CD4-positive, alpha-beta memory T cell (primary cell): ENCODE data around the gene PPM1M. TPM values are rescaled to one million over a fixed set of nuclear protein-coding genes. Genes with fewer than 3 reads are reported as not detected.

Experiments used
- CTCF ChIA-PET: fragments of 350-600 bp; sonication (Branson Sonifier 250); formaldehyde crosslinking; loops from one replicate; lab custom pipeline; 2021; ENCODE audit warnings: inconsistent platforms; ENCODE audit not compliant: partially characterized antibody; lab: Charles Lee
- POLR2A ChIA-PET: fragments of 350-600 bp; sonication (Branson Sonifier 250); formaldehyde crosslinking; loops from one replicate; lab custom pipeline; 2021; ENCODE audit not compliant: partially characterized antibody; lab: Charles Lee
- DNase-seq, 5 donors: peaks; one replicate each; pipeline versions ENCODE4 v3.0.0 to v3.0.0-alpha.2; 2020 to 2022; ENCODE audit warnings: mixed read lengths in 1 of 5
- H3K27ac ChIP-seq: one replicate; pipeline ENCODE4 v1.7.0; 2013; ENCODE audit warnings: low read depth, low read length
- H3K27me3 ChIP-seq: 2 replicates; pipeline ENCODE4 v1.7.0; 2013; ENCODE audit warnings: mild to moderate bottlenecking, low read length, moderate library complexity; ENCODE audit not compliant: insufficient read depth
- H3K36me3 ChIP-seq: 2 replicates; pipeline ENCODE4 v1.7.0; 2013; ENCODE audit warnings: mild to moderate bottlenecking, low read length, moderate library complexity; ENCODE audit not compliant: insufficient read depth
- H3K4me1 ChIP-seq: 2 replicates; pipeline ENCODE4 v1.7.0; 2013; ENCODE audit warnings: mild to moderate bottlenecking, low read length, moderate library complexity; ENCODE audit not compliant: insufficient read depth
- H3K4me3 ChIP-seq, 2 donors: one replicate each; pipeline ENCODE4 v1.7.0; 2013; ENCODE audit warnings: low read length in 2 of 2, mild to moderate bottlenecking in 1 of 2
- H3K9me3 ChIP-seq, 2 donors: one replicate each; pipeline ENCODE4 v1.7.0; 2013; ENCODE audit warnings: low read length in 2 of 2, control low read depth in 1 of 2; ENCODE audit not compliant: control insufficient read depth in 1 of 2
- H3K27ac Mint-ChIP-seq, 7 donors: one replicate each; pipeline ENCODE4 v1.8.0; 2020 to 2021; ENCODE audit warnings: mixed read lengths in 7 of 7, mild to moderate bottlenecking in 6 of 7, inconsistent platforms in 3 of 7, moderate library complexity in 3 of 7
- H3K27me3 Mint-ChIP-seq, 2 donors: one replicate each; pipeline ENCODE4 v1.8.0; 2020 to 2021; ENCODE audit warnings: mixed read lengths in 2 of 2
- H3K36me3 Mint-ChIP-seq, 2 donors: one replicate each; pipeline ENCODE4 v1.8.0; 2020 to 2021; ENCODE audit warnings: mixed read lengths in 2 of 2, inconsistent platforms in 1 of 2, mild to moderate bottlenecking in 1 of 2
- H3K4me1 Mint-ChIP-seq, 4 donors: one replicate each; pipeline ENCODE4 v1.8.0; 2020 to 2021; ENCODE audit warnings: mixed read lengths in 4 of 4, mild to moderate bottlenecking in 1 of 4
- H3K4me3 Mint-ChIP-seq, 8 donors: one replicate each; pipeline ENCODE4 v1.8.0; 2020 to 2021; ENCODE audit warnings: mixed read lengths in 8 of 8, mild to moderate bottlenecking in 7 of 8, moderate library complexity in 6 of 8, inconsistent platforms in 3 of 8
- H3K9me3 Mint-ChIP-seq, 8 donors: one replicate each; pipeline ENCODE4 v1.8.0; 2020 to 2021; ENCODE audit warnings: mixed read lengths in 8 of 8, mild to moderate bottlenecking in 5 of 8, inconsistent platforms in 3 of 8, moderate library complexity in 1 of 8
- intact Hi-C: fragments of 100-400 bp; cut with micrococcal nuclease; formaldehyde crosslinking; loops from one replicate; pipeline ENCODE4 v1.15.1; 2023
- polyA plus RNA-seq, 2 donors: library from polyadenylated mRNA; unstranded; fragments of 300-500 nt; fragmentation: Illumina TruSeq; gene quantifications; one replicate each; pipeline ENCODE4 v1.2.3, GENCODE V29; 2021
- total RNA-seq, 2 experiments: library from RNA; stranded (reverse); gene quantifications; one replicate each; pipeline ENCODE4 v1.2.3, GENCODE V29; 2021

Gene PPM1M
- total and polyA plus RNA-seq, 4 experiments from 2014 or later: 52.0 to 85.3 (median 75.7) TPM

- CTCF ChIA-PET: interaction anchor here (1.8 to 32.2 kb wide), 4 partner anchors 9 to 66 kb away, joined by 5 to 684 read pairs (median 20); partner anchors contain the start of genes PPM1M, TWF2 and WDR82
- Histone ChIP-seq H3K9me3 (no peaks in the 10 kb centered on the region), H3K4me3 (peak overlapping the region; percentile 83 to 95), H3K27me3 (no peaks in the 10 kb centered on the region), H3K36me3 (peaks cover 12% of the 10 kb centered on the region), H3K4me1 (peaks cover 58% of the 10 kb centered on the region), H3K27ac (peak overlapping the region; percentile 96)
- H3K27me3 Mint-ChIP-seq: no peaks in the 10 kb centered on the region
- intact Hi-C loops: no loop called here
- peaks cover 10 to 26% of the 10 kb centered on the region in 2 donors for H3K36me3 Mint-ChIP-seq
- POLR2A ChIA-PET: interaction anchor here (0.9 to 37.2 kb wide), 10 partner anchors 9 to 230 kb away, joined by 3 to 1950 read pairs (median 10); partner anchors contain the start of genes DUSP7, PPM1M, TWF2 and WDR82
- H3K4me3 Mint-ChIP-seq: peak overlapping the region; percentile 99 to 100 (median 99)
- peaks cover 30 to 66% (median 42%) of the 10 kb centered on the region in 4 donors for H3K4me1 Mint-ChIP-seq
- no peak for DNase-seq
- no peaks in the 10 kb centered on the region for H3K9me3 Mint-ChIP-seq
- H3K27ac Mint-ChIP-seq: peak overlapping the region; percentile 100
These were observed 41.2 kb downstream of the PPM1M start for GRCh38 chr3:52286777-52287110.

- H3K4me1 ChIP-seq: peaks cover 39% of the 10 kb centered on the region
- H3K4me1 Mint-ChIP-seq: peaks cover 19 to 48% (median 28%) of the 10 kb centered on the region in 4 donors
- H3K4me3 ChIP-seq: peak overlapping the region in 1 of 2 donors; percentile 95
- POLR2A ChIA-PET: interaction anchor here (1.0 to 37.2 kb wide), 13 partner anchors 8 to 293 kb away, joined by 3 to 1950 read pairs (median 10); partner anchors contain the start of genes DUSP7, PPM1M, RPL29 and TWF2
- peak overlapping the region; percentile 96 for H3K27ac ChIP-seq
- intact Hi-C loops: loop anchor here (1.0 kb wide), 2 partner anchors 10 to 159 kb away; partner anchors contain the start of gene WDR82
- H3K9me3 ChIP-seq: no peaks in the 10 kb centered on the region
- H3K27ac Mint-ChIP-seq: peak overlapping the region; percentile 82 to 100 (median 100)
- H3K36me3 Mint-ChIP-seq: peaks cover 16 to 37% of the 10 kb centered on the region in 2 donors
- no peaks in the 10 kb centered on the region for H3K27me3 ChIP-seq
- H3K36me3 ChIP-seq: peaks cover 19% of the 10 kb centered on the region
- CTCF ChIA-PET: interaction anchor here (1.3 to 32.2 kb wide), 7 partner anchors 11 to 68 kb away, joined by 3 to 684 read pairs (median 17); partner anchors contain the start of genes PPM1M, TWF2 and WDR82
- H3K9me3 Mint-ChIP-seq: no peaks in the 10 kb centered on the region
- DNase-seq: no peak
- no peaks in the 10 kb centered on the region for H3K27me3 Mint-ChIP-seq
- peak overlapping the region; percentile 99 to 100 (median 99) for H3K4me3 Mint-ChIP-seq
These were observed 43.1 kb downstream of the PPM1M start for GRCh38 chr3:52288674-52289073.

- H3K9me3 ChIP-seq: no peaks in the 10 kb centered on the region
- no peak overlapping the region for H3K4me3 ChIP-seq
- Mint-ChIP-seq H3K4me1 (peaks cover 17 to 43% (median 25%) of the 10 kb centered on the region in 4 donors), H3K36me3 (peaks cover 16 to 41% of the 10 kb centered on the region in 2 donors), H3K27ac (peak overlapping the region in 4 of 7 donors; percentile 37 to 100 (median 64)), H3K9me3 (no peaks in the 10 kb centered on the region), H3K4me3 (peak overlapping the region in 6 of 8 donors; percentile 23 to 100 (median 99)), H3K27me3 (no peaks in the 10 kb centered on the region)
- ChIA-PET CTCF (interaction anchor here (1.3 to 32.2 kb wide), 8 partner anchors 11 to 69 kb away, joined by 3 to 684 read pairs (median 12); partner anchors contain the start of genes DNAH1, PPM1M, TWF2 and WDR82), POLR2A (interaction anchor here (1.3 to 37.2 kb wide), 10 partner anchors 7 to 233 kb away, joined by 3 to 1950 read pairs (median 12); partner anchors contain the start of genes DUSP7, PPM1M, TWF2 and WDR82)
- peaks cover 19% of the 10 kb centered on the region for H3K36me3 ChIP-seq
- H3K4me1 ChIP-seq: peaks cover 33% of the 10 kb centered on the region
- intact Hi-C loops: no loop called here
- no peak overlapping the region for H3K27ac ChIP-seq
- no peak for DNase-seq
- no peaks in the 10 kb centered on the region for H3K27me3 ChIP-seq
These were observed 43.8 kb downstream of the PPM1M start for GRCh38 chr3:52289338-52289746.

- DNase-seq: no peak
- Histone ChIP-seq H3K4me3 (no peak overlapping the region), H3K27me3 (no peaks in the 10 kb centered on the region), H3K9me3 (no peaks in the 10 kb centered on the region), H3K4me1 (peaks cover 33% of the 10 kb centered on the region), H3K27ac (no peak overlapping the region), H3K36me3 (peaks cover 19% of the 10 kb centered on the region)
- Mint-ChIP-seq H3K4me3 (peak overlapping the region in 2 of 8 donors; percentile 23 to 40), H3K4me1 (peaks cover 19 to 43% (median 27%) of the 10 kb centered on the region in 4 donors), H3K27me3 (no peaks in the 10 kb centered on the region), H3K36me3 (peaks cover 22 to 46% of the 10 kb centered on the region in 2 donors), H3K27ac (peak overlapping the region in 1 of 7 donors; percentile 57), H3K9me3 (no peaks in the 10 kb centered on the region)
- intact Hi-C loops: no loop called here
- ChIA-PET POLR2A (interaction anchor here (1.2 to 37.2 kb wide), 7 partner anchors 8 to 73 kb away, joined by 3 to 1950 read pairs (median 13); partner anchors contain the start of genes PPM1M, TWF2 and WDR82), CTCF (interaction anchor here (1.5 to 32.2 kb wide), 8 partner anchors 12 to 70 kb away, joined by 5 to 684 read pairs (median 18); partner anchors contain the start of genes DNAH1, PPM1M, TWF2 and WDR82)
These were observed 44.4 kb downstream of the PPM1M start for GRCh38 chr3:52289747-52290595.

- DNase-seq: no peak
- ChIA-PET CTCF (interaction anchor here (1.2 to 32.2 kb wide), 5 partner anchors 26 to 71 kb away, joined by 5 to 684 read pairs (median 17); partner anchors contain the start of genes DNAH1, PPM1M and TWF2), POLR2A (interaction anchor here (1.2 to 37.2 kb wide), 4 partner anchors 9 to 44 kb away, joined by 3 to 1950 read pairs (median 78); partner anchors contain the start of genes PPM1M, TWF2 and WDR82)
- peaks cover 22 to 55% of the 10 kb centered on the region in 2 donors for H3K36me3 Mint-ChIP-seq
- H3K9me3 ChIP-seq: no peaks in the 10 kb centered on the region
- H3K4me1 Mint-ChIP-seq: peaks cover 19 to 41% (median 29%) of the 10 kb centered on the region in 4 donors
- H3K27me3 ChIP-seq: no peaks in the 10 kb centered on the region
- H3K27ac ChIP-seq: no peak overlapping the region
- no peaks in the 10 kb centered on the region for H3K27me3 Mint-ChIP-seq
- intact Hi-C loops: loop anchor here (1.0 kb wide), 1 partner anchor 48 kb away; no protein-coding TSS in a partner anchor
- H3K27ac Mint-ChIP-seq: peak overlapping the region in 3 of 7 donors; percentile 55 to 83 (median 72)
- peaks cover 19% of the 10 kb centered on the region for H3K36me3 ChIP-seq
- H3K9me3 Mint-ChIP-seq: no peaks in the 10 kb centered on the region
- peaks cover 33% of the 10 kb centered on the region for H3K4me1 ChIP-seq
- peak overlapping the region in 4 of 8 donors; percentile 29 to 78 (median 40) for H3K4me3 Mint-ChIP-seq
- no peak overlapping the region for H3K4me3 ChIP-seq
These were observed 45.3 kb downstream of the PPM1M start for GRCh38 chr3:52290596-52291507.
